Right lobe of liver (tissue), 4 donors: Measurements from ENCODE around the gene PHF2.

ENCODE experiments used
- POLR2A ChIP-seq: fragments of 450-650 bp; IDR thresholded peaks from one replicate; pipeline ENCODE4 v1.6.1; 2017; ENCODE audit warnings: antibody characterized with exemption, mild to moderate bottlenecking
- TF ChIP-seq, protein P1 (sequence below), 4 donors: fragments of 200-600 bp in 3 of 4; fragments of 450-650 bp in 1 of 4; IDR thresholded peaks; one replicate each; pipeline versions ENCODE4 v1.5.1 to v1.8.0; 2016 to 2022; ENCODE audit warnings: antibody characterized with exemption in 4 of 4, mild to moderate bottlenecking in 2 of 4
- donor health status: DM: no; HTN: no; CAD: no.
- donor health status: DM: no; HTN: no; CAD: no.
- donor health status: DM: no; HTN: yes; CAD: no.

DNA sequence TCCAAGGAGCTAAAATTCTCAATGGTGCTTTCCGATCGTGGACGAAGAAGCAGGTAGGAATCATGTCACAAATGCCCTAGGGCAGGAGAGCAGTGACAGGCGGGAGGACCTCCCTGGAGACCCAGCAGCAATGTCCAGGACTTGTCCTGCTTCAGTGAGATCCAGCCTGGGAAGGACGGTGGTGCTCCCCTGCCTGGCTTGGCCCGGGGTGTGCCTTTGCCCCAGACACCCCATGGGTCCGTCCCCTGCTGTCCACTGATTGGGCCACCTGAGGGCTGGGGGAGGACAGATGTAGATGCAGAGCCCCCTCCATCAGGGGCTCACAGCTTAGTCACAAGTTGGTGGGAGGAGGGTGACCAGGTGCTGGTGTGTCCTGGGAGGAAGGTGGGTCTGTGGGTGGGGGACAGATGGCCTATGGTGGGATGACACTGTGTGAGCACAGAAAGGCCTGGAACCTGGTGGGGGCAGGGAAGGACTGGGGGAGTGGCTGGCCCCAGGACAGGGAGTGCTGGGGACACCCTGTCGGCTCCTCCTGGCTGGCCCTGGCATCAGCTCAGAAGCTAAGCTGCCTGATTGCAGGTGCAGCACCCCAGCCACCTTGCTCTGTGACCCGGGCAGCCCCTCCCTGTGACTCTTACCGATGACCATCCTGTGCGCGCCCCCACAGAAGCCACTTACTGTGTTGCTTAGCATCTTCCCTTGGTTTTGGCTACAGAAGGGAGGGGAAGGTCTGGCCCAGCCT lies 82.0 kb downstream of the PHF2 start:
- TF ChIP-seq, protein P1, sequence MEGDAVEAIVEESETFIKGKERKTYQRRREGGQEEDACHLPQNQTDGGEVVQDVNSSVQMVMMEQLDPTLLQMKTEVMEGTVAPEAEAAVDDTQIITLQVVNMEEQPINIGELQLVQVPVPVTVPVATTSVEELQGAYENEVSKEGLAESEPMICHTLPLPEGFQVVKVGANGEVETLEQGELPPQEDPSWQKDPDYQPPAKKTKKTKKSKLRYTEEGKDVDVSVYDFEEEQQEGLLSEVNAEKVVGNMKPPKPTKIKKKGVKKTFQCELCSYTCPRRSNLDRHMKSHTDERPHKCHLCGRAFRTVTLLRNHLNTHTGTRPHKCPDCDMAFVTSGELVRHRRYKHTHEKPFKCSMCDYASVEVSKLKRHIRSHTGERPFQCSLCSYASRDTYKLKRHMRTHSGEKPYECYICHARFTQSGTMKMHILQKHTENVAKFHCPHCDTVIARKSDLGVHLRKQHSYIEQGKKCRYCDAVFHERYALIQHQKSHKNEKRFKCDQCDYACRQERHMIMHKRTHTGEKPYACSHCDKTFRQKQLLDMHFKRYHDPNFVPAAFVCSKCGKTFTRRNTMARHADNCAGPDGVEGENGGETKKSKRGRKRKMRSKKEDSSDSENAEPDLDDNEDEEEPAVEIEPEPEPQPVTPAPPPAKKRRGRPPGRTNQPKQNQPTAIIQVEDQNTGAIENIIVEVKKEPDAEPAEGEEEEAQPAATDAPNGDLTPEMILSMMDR (IDR thresholded peaks at IDR 0.05), result no peak
- no peak for TF ChIP-seq POLR2A
